Activated CD4-positive, alpha-beta T cell treated with anti-CD3 and anti-CD28 coated beads, Interleukin-2, amount 10 ng/mL, durations not matched to agents 24 days and 14 days (primary cell): Measurements from ENCODE around the gene SAMD9. TPM values are rescaled to one million over a fixed set of nuclear protein-coding genes. Genes with fewer than 3 reads are reported as not detected.

ENCODE experiments used
- total RNA-seq: library from RNA; stranded (reverse); gene quantifications from 2 replicates; pipeline ENCODE4 v1.2.3, GENCODE V29; 2022

The SAMD9 gene
- total RNA-seq, 1 donor from 2014 or later = 8.6 TPM

Other genes with a start within 250 kb of the SAMD9 start
- 15.8 and 16.4 TPM in 2 replicates for gene SAMD9L, start 30.4 kb upstream of the SAMD9 start, total RNA-seq
- gene HEPACAM2, start 108.5 kb upstream of the SAMD9 start, total RNA-seq = not detected in 2 replicates
- 14.7 and 17.1 TPM in 2 replicates for gene VPS50, start 114.4 kb upstream of the SAMD9 start, total RNA-seq